Lung microvascular endothelial cell (primary cell): ENCODE measurements around the gene GRHL1. TPM values are rescaled to one million over a fixed set of nuclear protein-coding genes. Genes with fewer than 3 reads are reported as not detected.

Experiments used
- DNase-seq, 2 donors: peaks; one replicate each; pipeline versions ENCODE4 v3.0.0 to v3.0.0-alpha.2; 2010; ENCODE audit warnings: low read depth in 2 of 2
- total RNA-seq: library from RNA; depleted of rRNA; stranded (reverse); fragments of >200 nt; gene quantifications from 2 replicates; pipeline ENCODE4 v1.2.1, GENCODE V29; 2014

The GRHL1 gene
- total RNA-seq, 1 donor from 2014 or later = 0.40 TPM

DNA sequence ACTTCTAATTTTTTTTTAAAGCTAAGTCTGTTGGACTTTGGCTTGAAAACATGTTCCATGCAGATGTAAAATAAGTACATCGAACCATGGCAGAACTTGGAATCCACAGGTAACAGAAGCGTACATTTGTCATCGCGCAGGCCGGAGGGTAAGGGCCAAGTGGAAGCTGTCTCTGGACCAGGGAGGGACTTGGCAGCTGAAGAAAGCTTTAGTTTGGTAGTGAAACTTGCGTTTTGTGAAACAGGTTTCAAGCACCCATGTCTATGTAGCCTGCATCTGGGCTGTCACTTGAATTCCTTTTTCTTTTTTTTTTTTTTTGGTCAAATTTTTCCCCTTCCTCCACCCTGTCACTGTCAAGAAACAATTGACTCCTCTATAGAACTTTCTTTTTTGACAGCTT lies 20.4 kb downstream of the GRHL1 start:
- no peak for DNase-seq

DNA sequence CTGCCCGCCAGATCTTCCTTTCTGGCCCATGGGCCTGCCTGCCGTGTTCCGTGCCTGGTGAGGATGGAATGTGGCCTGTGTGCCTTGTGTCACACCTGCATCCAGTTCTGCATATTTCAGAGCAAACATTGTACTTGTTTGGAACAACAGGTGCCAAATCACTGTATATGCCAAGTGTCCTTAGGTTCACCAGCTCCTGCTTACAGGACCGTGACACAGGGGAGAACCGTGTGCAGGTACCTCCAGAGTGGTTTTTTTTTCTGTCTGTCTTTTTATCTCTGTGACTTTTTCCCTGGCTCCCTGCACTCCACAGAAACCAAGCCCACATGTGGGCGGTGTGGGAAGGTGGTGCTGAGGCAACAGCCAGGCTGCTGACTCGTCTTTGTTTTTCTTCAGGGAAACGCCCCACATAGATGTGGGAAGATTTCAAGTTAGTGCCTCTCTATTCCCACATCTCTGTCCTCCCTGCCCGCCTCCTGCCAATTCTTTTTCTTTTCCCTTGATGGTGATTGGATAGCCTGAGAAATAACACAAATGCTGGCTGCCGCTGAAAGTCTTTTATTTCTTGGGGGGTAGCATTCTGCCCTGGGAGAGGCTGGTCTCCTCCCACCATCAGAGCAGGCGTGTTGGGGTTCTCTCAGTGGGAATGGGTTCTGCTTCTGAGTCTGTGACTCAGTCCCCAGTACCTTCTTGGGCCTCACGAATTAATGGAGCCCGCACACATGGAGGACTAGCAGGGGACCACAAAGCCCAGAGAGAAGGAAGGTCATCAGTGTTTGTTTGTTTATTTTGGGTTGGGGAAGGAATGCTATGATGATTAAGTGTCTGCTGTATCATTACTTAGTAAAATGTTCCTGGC lies 21.4 kb downstream of the GRHL1 start:
- DNase-seq = no peak

DNA sequence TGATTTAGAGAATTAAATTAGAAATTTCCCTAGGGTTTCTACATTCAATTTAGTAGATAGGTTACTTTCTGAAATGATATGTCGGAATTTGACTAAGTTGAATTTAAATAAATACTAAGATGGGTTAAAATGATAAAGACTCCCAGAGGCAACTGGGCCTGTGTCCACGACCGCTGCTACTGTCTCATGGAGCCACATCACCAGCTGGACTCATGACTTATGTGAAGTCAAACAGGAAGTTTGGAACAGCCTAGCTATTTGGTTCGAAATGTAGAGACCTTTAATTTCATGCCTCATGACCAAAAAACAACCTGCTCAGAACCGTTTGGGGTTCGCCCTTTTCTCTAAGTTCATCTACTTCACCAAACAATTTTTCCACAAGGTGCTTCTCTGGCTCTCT lies 22.2 kb downstream of the GRHL1 start:
- peak in 1 of 2 donors; percentile 50 for DNase-seq

DNA sequence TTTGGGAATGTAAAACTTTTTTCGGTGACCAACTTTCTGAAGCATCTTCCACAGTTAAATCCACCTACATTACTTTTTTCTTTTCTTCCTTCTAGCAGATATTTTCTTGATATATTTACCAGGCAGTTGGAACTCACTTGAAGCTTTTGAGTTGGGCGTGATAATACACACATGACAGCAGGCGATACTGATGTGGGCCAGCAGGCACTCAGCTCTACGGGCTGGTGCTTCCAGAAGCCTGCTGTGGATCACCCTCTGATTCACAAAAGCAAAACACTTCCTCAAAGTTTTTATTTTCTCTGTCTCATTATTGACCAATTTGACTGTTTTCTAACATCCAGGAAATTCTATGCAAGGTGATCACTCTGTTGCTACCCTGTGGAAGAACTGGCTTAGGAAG lies 22.9 kb downstream of the GRHL1 start:
- DNase-seq = peak in 1 of 2 donors; percentile 34

DNA sequence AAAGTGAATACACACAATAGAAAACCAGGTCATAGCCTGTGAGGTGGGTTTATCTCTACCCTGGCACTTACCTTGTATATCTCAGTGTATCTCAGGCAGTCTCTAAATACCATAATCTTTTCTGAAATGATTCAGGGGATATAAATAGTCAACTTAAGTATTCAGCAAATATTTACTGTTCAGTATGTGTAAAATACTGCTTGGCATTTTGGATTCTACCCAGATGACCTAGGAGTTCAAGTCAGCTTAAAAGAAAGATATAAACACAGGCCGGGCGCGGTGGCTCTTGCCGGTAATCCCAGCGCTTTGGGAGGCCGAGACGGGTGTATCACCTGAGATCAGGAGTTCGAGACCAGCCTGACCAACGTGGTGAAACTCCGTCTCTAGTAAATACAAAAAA lies 23.8 kb downstream of the GRHL1 start:
- DNase-seq = peak in 1 of 2 donors; percentile 27

DNA sequence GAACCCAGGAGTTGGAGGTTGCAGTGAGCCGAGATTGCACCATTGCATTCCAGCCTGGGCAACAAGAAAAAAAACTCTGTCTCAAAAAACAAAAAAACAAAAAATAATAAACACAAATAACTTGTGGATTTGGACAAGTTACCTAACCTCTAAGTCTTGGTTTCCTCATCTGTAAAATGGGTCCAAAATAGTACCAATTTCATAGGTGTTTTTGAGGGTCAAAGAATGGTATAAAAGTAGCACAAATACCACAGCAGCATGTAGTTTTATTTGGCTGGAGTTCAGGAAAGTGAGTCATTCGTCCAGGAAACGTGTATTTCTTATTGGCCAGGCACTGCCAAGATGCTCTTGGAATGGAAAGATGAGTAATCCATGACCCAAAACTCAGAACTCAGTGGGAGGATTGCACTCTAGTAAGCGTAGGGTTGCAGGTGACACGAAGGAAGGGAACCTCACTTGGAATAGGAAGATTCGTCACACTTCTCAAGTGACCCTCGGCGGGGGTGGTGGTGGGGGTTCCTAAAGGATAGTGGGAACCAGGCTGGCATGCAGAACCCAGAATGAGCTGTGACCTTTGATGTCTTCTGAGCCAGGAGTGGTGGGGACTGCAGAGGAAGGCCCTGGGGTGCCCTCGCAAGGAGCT lies 24.4 kb downstream of the GRHL1 start:
- peak; percentile 95 to 96 for DNase-seq

DNA sequence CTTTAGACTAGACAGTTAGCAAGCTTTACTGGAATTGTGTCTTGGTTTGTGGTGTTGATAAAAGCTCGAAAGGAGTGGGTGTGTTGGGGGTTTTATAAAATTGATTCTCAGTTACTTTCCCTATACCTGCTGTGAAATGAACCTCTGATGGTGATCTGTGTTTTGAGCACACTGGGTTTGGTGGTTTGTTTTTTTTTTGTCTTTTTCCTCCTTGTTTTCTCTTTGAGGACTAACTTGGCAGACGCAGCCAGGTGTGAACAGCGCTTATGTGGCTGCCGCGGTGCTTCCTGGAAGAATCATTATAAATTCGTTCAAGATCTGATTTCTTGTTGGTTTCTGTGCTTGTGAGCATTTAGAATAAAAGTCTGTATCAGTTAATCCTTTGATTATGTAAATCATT lies 28.5 kb downstream of the GRHL1 start:
- DNase-seq = no peak

DNA sequence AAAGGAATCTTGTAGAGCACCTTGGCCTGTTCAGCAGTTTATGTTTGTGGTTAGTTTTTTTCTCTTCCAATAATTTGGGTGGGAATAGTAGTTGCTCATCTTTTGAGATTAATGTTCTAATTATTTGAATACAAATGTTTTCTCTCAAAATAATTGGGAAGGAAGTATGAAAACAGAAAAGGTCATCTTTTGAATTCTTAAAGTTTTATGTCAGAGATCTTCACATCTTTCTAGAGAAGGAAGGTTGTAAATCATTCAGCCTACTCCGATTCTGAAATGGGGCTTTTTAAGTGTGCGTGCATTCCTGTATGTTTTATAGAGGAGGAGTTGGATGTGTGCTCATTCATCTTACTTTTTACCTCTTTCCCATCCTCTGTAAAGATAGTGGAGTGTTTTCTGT lies 29.0 kb downstream of the GRHL1 start:
- DNase-seq = no peak

DNA sequence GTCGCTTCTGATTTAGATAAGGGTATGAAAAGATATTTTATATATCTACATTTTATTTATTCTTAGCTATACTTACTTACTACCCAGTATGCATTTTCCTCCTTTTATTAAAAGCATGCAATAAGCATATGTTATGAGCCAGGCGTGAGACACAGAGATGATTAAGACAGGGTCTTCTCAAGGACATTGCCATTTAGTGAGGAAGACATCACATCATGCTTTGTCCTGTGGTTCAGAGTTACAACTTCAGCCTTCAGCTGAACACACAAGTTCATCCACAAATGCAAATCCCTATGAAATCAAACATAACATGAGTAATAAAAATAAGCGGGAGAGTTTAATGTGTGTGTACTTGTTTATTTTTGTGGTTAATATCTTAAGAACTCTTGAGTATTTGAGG lies 30.2 kb downstream of the GRHL1 start:
- no peak for DNase-seq

DNA sequence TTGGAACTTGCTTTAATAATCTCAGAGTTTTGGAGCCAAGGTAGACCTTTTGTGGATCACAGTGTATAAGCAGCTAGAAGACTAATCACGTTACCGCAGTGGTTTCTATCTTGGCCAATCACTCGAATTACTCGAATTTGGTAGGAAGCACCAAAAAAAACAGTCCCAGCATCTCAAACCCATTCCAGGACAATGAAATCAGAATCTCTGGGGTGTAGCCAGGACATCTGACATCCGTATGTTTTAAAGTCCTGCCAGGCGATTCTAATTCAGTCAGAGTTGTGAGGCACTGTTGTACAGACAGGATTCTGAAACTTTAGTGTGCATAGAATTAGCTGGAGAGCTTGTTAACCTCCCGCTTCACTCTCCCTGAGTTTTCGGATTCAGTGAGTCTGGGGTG lies 30.8 kb downstream of the GRHL1 start:
- DNase-seq = no peak

DNA sequence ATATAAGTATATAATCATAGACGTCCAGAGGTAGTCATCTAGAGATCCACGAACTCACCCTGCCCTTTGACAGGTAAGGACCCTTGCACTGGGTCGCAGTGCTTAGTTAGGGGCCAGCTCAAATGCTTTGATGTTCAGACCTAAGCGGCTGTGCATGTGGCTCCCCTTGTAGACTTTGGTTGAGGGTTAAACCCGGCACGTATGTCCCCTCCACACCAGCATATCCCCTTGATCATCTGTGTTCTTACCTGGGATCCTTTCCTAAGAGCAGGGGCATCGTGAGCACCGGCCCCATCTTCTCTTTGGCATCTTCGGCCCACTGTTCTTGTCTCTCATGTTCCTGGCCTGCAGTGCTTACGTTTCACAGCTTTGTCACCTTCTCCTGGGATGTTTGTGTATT lies 31.4 kb downstream of the GRHL1 start:
- DNase-seq = no peak

DNA sequence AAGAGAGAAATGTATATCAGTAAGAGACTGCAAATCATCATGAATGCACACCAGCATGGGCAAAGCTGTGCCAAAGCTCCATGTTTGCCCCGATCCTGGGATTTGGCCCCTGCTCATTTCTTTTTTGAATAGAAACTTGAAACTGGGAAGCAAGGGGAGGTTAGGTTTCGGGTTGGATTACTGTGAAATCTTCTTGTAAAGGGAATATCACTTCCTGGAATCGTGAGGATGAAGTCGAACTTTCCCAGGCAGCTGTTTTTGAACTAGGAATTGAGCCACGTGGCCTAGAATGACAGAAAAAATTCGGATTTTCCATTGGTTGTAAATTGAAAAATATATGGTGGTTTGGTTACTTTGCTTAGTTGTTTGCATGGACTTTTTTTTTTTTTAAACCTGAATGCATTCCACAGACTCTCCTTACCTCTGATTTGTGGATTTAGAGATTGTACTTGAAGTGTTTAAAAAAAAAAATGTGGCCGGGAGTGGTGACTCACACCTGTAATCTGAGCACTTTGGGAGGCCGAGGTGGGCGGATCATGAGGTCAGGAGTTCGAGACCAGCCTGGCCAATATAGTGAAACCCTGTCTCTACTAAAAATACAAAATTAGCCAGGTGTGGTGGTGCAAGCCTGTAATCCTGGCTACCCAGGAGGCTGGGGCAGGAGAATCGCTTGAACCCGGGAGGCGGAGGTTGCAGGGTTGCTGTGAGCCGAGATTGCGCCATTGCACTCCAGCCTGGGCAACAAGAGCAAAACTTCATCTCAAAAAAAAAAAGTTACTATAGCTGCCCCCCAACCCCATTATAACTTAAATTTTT lies 32.1 kb downstream of the GRHL1 start:
- no peak for DNase-seq

DNA sequence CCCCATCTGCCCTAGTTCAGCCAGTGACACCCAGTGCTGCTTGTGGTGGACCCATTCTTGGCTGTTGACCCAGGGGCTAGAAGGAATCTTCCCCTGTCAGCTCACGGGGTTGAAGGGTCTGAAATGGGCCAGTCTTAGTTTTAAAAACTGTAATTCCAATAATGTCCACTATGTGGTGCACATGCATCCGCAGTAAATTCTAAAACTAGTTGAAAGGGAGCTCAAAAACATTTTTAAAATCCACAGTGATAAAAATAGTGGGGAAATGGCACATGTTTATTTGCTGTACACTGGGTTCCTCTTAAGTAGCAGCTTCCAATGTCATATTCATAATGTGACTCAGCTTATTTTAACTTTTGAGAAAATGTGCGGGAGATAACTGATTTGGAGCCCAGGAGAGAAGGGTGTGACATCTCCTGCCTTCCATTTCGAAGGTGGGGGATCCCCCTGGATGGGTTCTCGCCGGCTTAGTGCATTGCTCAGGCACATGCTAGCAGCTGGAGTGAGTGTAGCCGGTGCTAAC lies 32.8 kb downstream of the GRHL1 start:
- DNase-seq = peak; percentile 57 to 67

DNA sequence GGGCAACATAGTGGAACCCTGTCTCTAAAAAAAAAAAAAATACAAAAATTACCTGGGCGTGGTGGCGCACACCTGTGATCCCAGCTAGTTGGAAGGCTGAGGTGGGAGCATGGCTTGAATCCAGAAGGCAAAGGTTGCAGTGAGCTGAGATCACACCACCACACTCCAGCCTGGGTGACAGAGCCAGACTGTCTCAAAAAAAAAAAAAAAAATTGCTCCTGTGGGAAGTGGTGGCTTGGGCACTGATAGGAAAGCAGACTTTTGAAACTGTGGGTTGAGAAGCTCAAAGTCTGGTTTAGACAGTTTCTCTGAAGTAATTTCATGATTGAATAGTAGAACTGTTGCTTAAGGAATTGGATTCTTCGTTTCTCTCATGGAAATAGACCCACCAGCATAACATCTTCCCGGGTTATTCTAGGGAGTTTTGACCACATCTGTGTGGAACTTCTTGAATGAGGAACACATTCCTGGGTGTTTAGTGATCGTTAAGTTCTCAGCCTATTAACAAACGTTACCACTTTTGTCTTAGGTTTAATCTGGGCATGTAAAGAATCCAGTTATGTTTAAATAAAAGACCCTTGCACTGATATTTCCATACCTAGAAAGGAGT lies 33.5 kb downstream of the GRHL1 start:
- no peak for DNase-seq

DNA sequence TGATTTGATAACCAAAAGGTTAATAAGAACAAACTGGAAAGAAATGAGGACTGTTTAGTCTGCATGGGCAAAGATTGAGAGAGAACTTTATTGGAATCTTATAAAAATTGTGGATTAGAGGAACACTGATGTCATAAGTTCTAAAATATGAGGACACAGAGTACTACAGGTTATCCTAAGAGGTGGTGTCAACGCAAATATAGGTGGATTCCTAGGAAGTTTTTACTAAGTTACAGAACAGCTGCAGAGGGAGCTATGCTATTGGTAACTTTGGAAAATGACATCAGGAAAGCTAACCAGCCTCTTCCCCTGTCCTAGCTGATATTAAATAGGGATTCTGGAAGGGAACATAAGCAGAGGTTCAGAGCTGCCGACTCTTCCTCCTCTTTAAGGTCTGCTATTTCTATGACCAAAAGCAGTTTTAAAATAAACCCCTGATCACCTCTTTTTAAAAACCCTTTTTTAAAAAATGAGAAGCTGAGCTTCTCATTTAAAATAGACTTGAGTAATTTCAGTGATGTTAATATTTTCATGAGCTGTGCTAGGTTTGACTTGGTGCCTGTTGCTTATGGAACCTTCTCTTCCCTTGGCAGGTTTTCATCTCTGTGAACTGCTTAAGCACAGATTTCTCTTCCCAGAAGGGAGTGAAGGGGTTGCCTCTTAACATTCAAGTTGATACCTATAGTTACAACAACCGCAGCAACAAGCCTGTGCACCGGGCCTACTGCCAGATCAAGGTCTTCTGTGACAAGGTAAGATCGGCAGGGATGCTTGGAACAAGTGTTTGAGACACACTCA lies 34.2 kb downstream of the GRHL1 start:
- no peak for DNase-seq

DNA sequence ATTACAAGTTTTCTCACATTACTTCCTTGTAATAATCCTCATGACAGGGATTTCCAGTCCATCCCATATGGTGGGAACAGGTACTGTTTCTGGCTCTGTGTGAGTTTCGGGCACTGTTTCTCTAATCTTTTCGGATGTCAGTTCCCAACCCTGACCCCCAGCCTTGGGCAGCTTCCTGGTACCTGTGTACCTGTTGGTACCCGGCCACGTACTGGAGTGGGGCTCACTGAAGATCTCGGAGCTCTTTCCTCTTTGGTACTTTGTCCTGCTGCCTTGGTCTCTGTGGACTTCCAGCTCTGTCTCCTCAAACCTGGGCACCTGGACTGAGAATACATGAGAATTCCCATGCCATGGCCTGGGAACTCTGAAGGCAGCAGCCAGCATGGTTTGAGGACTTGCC lies 36.8 kb downstream of the GRHL1 start:
- no peak for DNase-seq

DNA sequence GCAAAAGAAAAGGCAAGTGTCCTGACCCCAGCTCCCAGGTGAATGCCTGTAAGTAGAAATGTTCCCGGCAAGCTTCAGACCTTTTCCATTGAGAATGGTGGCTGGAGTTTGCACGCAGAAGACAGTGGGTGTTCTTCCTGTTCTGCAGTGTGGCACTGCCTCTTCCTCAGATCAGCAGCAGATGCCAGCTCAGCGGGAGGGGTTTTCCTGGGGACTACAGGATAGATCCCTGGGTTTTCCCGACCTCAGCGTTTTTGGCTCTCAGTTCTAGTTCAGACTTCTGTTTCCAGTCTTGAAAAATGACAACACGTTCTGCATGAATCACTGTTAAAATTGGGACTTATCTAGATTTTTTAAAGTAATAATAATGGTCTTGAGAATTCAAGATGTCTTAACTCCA lies 39.2 kb downstream of the GRHL1 start:
- peak in 1 of 2 donors; percentile 55 for DNase-seq

DNA sequence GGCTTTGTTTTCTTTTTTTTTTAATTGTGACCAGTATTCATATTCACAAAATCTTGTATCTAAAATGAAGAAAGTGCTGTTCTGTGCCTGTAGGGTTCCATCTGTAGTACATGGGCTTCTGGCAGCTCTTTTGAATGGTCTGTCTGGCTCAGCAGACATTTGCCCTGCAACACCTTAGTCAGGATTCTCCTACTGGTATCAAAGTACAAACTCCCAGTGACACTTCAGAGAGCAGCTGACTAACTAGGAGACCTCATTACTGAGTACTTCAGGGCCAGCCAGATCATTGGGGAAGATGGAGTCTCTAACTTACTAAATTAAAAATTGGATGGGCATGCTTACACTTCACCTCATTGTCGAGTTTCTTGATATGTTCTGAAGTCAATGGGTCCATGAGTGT lies 39.7 kb downstream of the GRHL1 start:
- no peak for DNase-seq

DNA sequence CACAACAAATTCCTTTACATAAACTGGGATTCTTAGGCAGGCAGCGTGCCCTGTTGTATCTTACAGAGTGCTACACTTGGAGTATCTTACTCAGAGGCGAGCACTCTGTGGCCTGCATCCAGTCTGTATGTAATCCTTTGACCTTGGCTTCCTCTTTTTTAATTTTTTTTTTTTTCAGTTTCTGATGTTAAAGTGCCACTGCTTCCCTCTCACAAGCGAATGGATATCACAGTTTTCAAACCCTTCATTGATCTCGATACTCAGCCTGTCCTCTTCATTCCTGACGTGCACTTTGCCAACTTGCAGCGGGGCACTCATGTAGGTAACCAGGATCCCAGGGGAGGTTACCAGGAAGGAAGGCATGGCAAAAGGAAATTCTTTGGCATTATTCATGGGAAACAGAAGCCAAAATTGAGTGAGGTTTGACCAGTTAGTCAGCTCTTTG lies 40.4 kb downstream of the GRHL1 start:
- peak; percentile 58 to 74 for DNase-seq

DNA sequence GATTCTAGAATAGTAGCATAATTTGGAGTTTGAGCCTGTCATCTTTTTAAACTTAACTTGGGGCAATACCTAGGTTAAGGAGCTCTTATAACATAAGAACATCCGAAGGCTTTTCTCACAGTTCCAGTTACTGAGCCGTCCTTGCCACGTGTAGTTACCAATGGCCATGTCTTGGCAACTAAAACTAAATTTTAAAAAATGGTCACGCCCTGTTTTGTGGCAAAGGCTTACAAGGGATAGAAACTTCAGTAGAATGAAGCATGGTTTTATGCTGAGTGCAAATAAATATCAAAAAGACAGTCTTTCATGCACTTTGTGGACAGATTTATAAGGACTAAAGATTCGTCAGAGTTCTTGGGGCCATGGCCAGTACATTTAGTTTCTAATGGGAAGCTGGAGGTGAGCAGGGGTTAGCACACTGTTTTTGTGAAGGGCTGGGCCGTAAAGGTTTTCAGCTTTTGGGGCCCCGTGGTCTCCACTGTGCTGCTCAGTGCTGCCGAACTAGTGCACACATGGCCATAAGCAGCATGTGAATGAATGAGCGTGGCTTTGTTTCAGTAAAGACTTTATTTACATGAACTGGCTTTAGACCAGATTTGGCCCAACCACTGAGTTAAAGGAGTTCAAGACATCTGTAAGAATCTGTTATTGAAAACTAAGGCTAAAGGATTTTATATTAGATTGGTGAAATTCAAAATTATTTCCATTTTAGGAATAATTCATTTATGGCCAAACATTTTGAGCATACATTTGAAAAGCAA lies 41.1 kb downstream of the GRHL1 start:
- no peak for DNase-seq
